Endothelial cell of umbilical vein (primary cell): ENCODE results near the gene FUT9. TPM values are rescaled to one million over a fixed set of nuclear protein-coding genes. Genes with fewer than 3 reads are reported as not detected.

ENCODE experiments used
- BruUV-seq: library from RNA; stranded (reverse); fragments of 400-500 nt; replicated peaks from 2 replicates; lab custom pipeline; 2021; lab: Mats Ljungman, UMichigan
- CTCF ChIA-PET: fragments of 300-600, 350-600 bp; sonication (Branson Sonifier 250); formaldehyde crosslinking; loops from one replicate; lab custom pipeline; 2021; ENCODE audit warnings: antibody characterized with exemption, inconsistent platforms; lab: Charles Lee
- POLR2A ChIA-PET: fragments of 300-600, 350-600 bp; sonication (Branson Sonifier 250); formaldehyde crosslinking; loops from one replicate; lab custom pipeline; 2021; ENCODE audit warnings: antibody characterized with exemption, inconsistent platforms; lab: Charles Lee
- DNase-seq: peaks from one replicate; pipeline ENCODE4 v3.0.0-alpha.2; 2011; ENCODE audit warnings: low read depth, low spot score
- FAIRE-seq: peaks from 2 replicates; lab custom pipeline; 2011; peaks lifted over from hg19 to GRCh38; lab: Jason Lieb, UNC
- H2AFZ ChIP-seq: 2 replicates; pipeline ENCODE4 v1.6.0; 2012; ENCODE audit warnings: low read depth, low read length, control low read depth, inconsistent platforms
- H3K27ac ChIP-seq: 2 replicates; pipeline ENCODE4 v1.5.1; 2011; ENCODE audit warnings: low read depth, mild to moderate bottlenecking, control low read depth, low read length, moderate library complexity; ENCODE audit not compliant: insufficient read depth
- H3K27me3 ChIP-seq, 2 experiments: 2 replicates each; pipeline versions ENCODE4 v1.6.0 to v1.6.1; 2011; ENCODE audit warnings: low read length in 2 of 2, mixed read lengths in 1 of 2; ENCODE audit not compliant: control insufficient read depth in 2 of 2, insufficient read depth in 2 of 2
- H3K36me3 ChIP-seq, 2 experiments: 2 replicates in 1 of 2; 3 replicates in 1 of 2; pipeline ENCODE4 v1.5.1; 2011; ENCODE audit warnings: low read length in 2 of 2, mild to moderate bottlenecking in 1 of 2, moderate library complexity in 1 of 2; ENCODE audit not compliant: control insufficient read depth in 2 of 2, insufficient read depth in 2 of 2; ENCODE audit errors: extremely low read depth in 1 of 2
- H3K4me1 ChIP-seq: 3 replicates; pipeline ENCODE4 v1.5.1; 2011; ENCODE audit warnings: mild to moderate bottlenecking, low read length; ENCODE audit not compliant: control insufficient read depth, insufficient read depth; ENCODE audit errors: extremely low read depth
- H3K4me2 ChIP-seq: 2 replicates; pipeline ENCODE4 v1.6.1; 2011; ENCODE audit warnings: low read length, control low read depth, mixed read lengths; ENCODE audit not compliant: insufficient read depth
- H3K4me3 ChIP-seq, 3 experiments: fragments of 200-600 bp in 1 of 3; sonication (generic), shearing (Covaris generic) in 1 of 3; replicated peaks in 1 of 3; 2 replicates each; pipeline ENCODE4 v1.5.1; 2011 to 2016; ENCODE audit warnings: control low read depth in 3 of 3, low read length in 3 of 3, mild to moderate bottlenecking in 2 of 3, inconsistent platforms in 1 of 3, low read depth in 1 of 3, moderate library complexity in 1 of 3; ENCODE audit not compliant: insufficient read depth in 1 of 3
- H3K79me2 ChIP-seq: 2 replicates; pipeline ENCODE4 v1.6.0; 2012; ENCODE audit warnings: low read length, inconsistent platforms; ENCODE audit not compliant: control insufficient read depth, insufficient read depth
- H3K9ac ChIP-seq: replicated peaks from 2 replicates; pipeline ENCODE3; 2011; ENCODE audit warnings: low read length, control low read depth; ENCODE audit not compliant: insufficient read depth; ENCODE audit errors: extremely low read depth
- H3K9me1 ChIP-seq: replicated peaks from 3 replicates; pipeline ENCODE4 v1.6.0; 2011; ENCODE audit warnings: mild to moderate bottlenecking, low read length; ENCODE audit not compliant: control insufficient read depth, insufficient read depth; ENCODE audit errors: extremely low read depth
- H3K9me3 ChIP-seq: replicated peaks from 2 replicates; pipeline ENCODE4 v1.5.1; 2012; ENCODE audit warnings: low read length, inconsistent platforms; ENCODE audit not compliant: control insufficient read depth, insufficient read depth
- H4K20me1 ChIP-seq: replicated peaks from 2 replicates; pipeline ENCODE3; 2011; ENCODE audit warnings: mild to moderate bottlenecking, low read length; ENCODE audit not compliant: control insufficient read depth, insufficient read depth; ENCODE audit errors: extremely low read depth
- CTCF ChIP-seq, 2 donors: IDR thresholded peaks; 1 replicate in 1 of 2; 2 replicates in 1 of 2; pipeline ENCODE4 v1.5.1; 2011; ENCODE audit warnings: low read length in 2 of 2, mild to moderate bottlenecking in 2 of 2, moderate library complexity in 2 of 2, control low read depth in 1 of 2, inconsistent platforms in 1 of 2, low read depth in 1 of 2; ENCODE audit not compliant: insufficient read depth in 1 of 2; ENCODE audit errors: extremely low read depth in 1 of 2
- EZH2 ChIP-seq: IDR thresholded peaks from 2 replicates; pipeline ENCODE4 v1.6.1; 2012; ENCODE audit warnings: borderline replicate concordance, low read depth, mild to moderate bottlenecking, moderate library complexity, low read length, inconsistent platforms; ENCODE audit not compliant: severe bottlenecking
- FOS ChIP-seq: IDR thresholded peaks from 2 replicates; pipeline ENCODE4 v1.6.1; 2011; ENCODE audit warnings: mild to moderate bottlenecking, low read length, moderate library complexity, borderline replicate concordance; ENCODE audit not compliant: insufficient read depth
- GATA2 ChIP-seq: IDR thresholded peaks from 2 replicates; pipeline ENCODE4 v1.7.0; 2011; ENCODE audit warnings: low read depth, mild to moderate bottlenecking, moderate library complexity, mixed read lengths, low read length; ENCODE audit not compliant: insufficient read length, insufficient read depth
- JUN ChIP-seq: IDR thresholded peaks from 2 replicates; pipeline ENCODE4 v1.6.1; 2011; ENCODE audit warnings: borderline replicate concordance, low read depth; ENCODE audit not compliant: insufficient read length, insufficient read depth
- MAX ChIP-seq: IDR thresholded peaks from 2 replicates; pipeline ENCODE4 v1.6.1; 2011; ENCODE audit not compliant: insufficient read depth, insufficient read length
- MYC ChIP-seq: IDR thresholded peaks from one replicate; pipeline ENCODE4 v1.6.1; 2011; ENCODE audit warnings: mild to moderate bottlenecking, low read depth, low read length
- POLR2A ChIP-seq: IDR thresholded peaks from 2 replicates; pipeline ENCODE4 v1.6.1; 2012; ENCODE audit warnings: low read depth, mild to moderate bottlenecking, control low read depth, low read length
- POLR2AphosphoS5 ChIP-seq: IDR thresholded peaks from 2 replicates; pipeline ENCODE4 v1.6.1; 2012; ENCODE audit warnings: low read depth, mild to moderate bottlenecking, control low read depth, low read length, moderate library complexity; ENCODE audit not compliant: insufficient read depth
- dilution Hi-C: fragments of 300-500 bp; cut with MboI; formaldehyde crosslinking; loops from one replicate; pipeline ENCODE4 v1.15.0; 2019; ENCODE audit warnings: low sequenced_read_pairs; ENCODE audit not compliant: extremely low pct_ligation_motif_present
- intact Hi-C: fragments of 100-400 bp; cut with micrococcal nuclease; formaldehyde crosslinking; loops from one replicate; pipeline ENCODE4 v1.10.0; 2022
- polyA plus RNA-seq, 4 experiments: library from polyadenylated mRNA; depleted of rRNA in 3 of 4; stranded (reverse) in 3 of 4; unstranded in 1 of 4; fragments of >200 nt; gene quantifications; 2 replicates each; pipeline versions ENCODE4 v1.2.1 to v1.2.3, GENCODE V29; 2011 to 2012; ENCODE audit warnings: missing spikeins in 1 of 4
- total RNA-seq: library from RNA; stranded (reverse); gene quantifications from 2 replicates; pipeline ENCODE4 v1.2.3, GENCODE V29; 2021

Gene FUT9
- total and polyA plus RNA-seq, 2 donors (not counting 3 experiments of a cell fraction or from before 2014, with no cell fraction given): not detected

DNA sequence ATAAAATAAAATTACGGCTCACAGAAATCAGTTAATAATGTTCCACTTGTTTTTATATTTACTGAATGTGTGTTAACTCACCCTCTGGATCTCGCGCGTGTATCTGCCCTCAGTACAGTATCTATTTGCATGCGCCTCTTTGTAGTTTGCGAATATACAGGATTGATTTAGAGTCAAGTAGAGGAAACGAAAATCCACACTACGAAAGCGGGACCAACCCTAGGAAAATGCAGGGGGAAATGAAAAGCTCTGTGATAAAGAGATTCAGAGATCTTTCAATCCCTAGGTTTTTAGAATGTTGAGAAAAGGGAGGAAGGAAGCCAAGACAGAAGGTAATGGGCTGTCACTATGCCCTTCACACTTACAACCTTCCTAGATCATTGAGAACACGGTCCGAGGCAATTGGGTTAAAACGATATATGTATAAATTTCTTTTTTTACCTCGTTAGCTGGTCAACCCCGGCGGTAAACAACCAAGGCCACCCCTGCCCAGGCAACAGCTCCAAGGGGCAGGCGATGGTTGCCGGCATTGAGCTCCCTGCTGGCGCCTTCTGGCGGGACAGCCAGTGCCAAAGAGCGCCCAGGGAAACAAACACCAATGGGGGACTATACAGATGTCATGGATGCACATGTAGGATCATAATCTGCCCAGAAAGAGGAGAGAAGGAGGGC, 792 bp upstream of the FUT9 start:
- intact Hi-C loops: no loop called here
- dilution Hi-C loops: no loop called here
- FAIRE-seq: no peak

More for the DNA sequence above, 792 bp upstream of the FUT9 start:
- H3K4me2 ChIP-seq: no peak overlapping the region
- no peak overlapping the region for H2AFZ ChIP-seq
- H3K27me3 ChIP-seq: no peaks in the 10 kb centered on the region
- POLR2A ChIA-PET: no interaction called here
- H3K4me1 ChIP-seq: no peaks in the 10 kb centered on the region
- no peaks in the 10 kb centered on the region for H4K20me1 ChIP-seq
- BruUV-seq: no TSS peak
- no peak for TF ChIP-seq POLR2AphosphoS5
- TF ChIP-seq JUN: no peak
- no peak for TF ChIP-seq GATA2
- TF ChIP-seq EZH2: no peak
- no peak for TF ChIP-seq FOS
- TF ChIP-seq MAX: no peak
- TF ChIP-seq MYC: no peak
- no peak for TF ChIP-seq CTCF (IDR thresholded peaks at IDR 0.05; ENCODE audit: extremely low read depth in 1 of 2, insufficient read depth in 1 of 2, low read depth in 1 of 2, low read length in 2 of 2)
- TF ChIP-seq POLR2A: no peak
- CTCF ChIA-PET: no interaction called here
- H3K27ac ChIP-seq: no peak overlapping the region
- no peaks in the 10 kb centered on the region for H3K9me1 ChIP-seq
- H3K9ac ChIP-seq: no peak overlapping the region
- no peaks in the 10 kb centered on the region for H3K36me3 ChIP-seq
- no peaks in the 10 kb centered on the region for H3K79me2 ChIP-seq
- H3K4me3 ChIP-seq: no peak overlapping the region
- no peak for DNase-seq
- H3K9me3 ChIP-seq: no peaks in the 10 kb centered on the region
